ENCODE data around the gene C5.

GRCh38 chr9:121026260-121026691 lies 23.8 kb downstream of the C5 start:
- TF ChIP-seq POLR2A (IDR thresholded peaks at IDR 0.05; ENCODE audit: low read depth, low read length): no peak
- TF ChIP-seq POLR2AphosphoS5 (IDR thresholded peaks at IDR 0.05; ENCODE audit: low read depth, low read length): no peak
- no peak for TF ChIP-seq TAF1 (IDR thresholded peaks at IDR 0.05; ENCODE audit: low read depth, low read length)
- no peak for TF ChIP-seq SPI1 (IDR thresholded peaks at IDR 0.05; ENCODE audit: low read depth, low read length)
